KMS-11 (cell line): ENCODE data around the gene HIRIP3.
A peak's percentile ranks its signal among the peaks of the same experiment; 100 is the strongest.

Experiments
- H2AFZ ChIP-seq: fragments of 200-600 bp; sonication (generic); 2 replicates; pipeline ENCODE4 v1.6.1; 2016; ENCODE audit warnings: antibody characterized with exemption, mixed run types, low read depth
- H3K27ac ChIP-seq: fragments of 200-600 bp; sonication (generic); 2 replicates; pipeline ENCODE4 v1.6.1; 2016; ENCODE audit warnings: mild to moderate bottlenecking, mixed run types
- H3K27me3 ChIP-seq: fragments of 200-600 bp; sonication (generic); 2 replicates; pipeline ENCODE4 v1.6.1; 2017; ENCODE audit warnings: mild to moderate bottlenecking, low read depth, mixed run types, moderate library complexity; ENCODE audit not compliant: insufficient read depth
- H3K36me3 ChIP-seq: fragments of 200-600 bp; sonication (generic); 2 replicates; pipeline ENCODE4 v1.6.1; 2017; ENCODE audit warnings: mild to moderate bottlenecking, mixed run types; ENCODE audit not compliant: insufficient read depth
- H3K4me1 ChIP-seq: fragments of 200-600 bp; sonication (generic); 2 replicates; pipeline ENCODE4 v1.6.1; 2016; ENCODE audit warnings: mild to moderate bottlenecking, low read depth, mixed run types; ENCODE audit not compliant: poor library complexity, severe bottlenecking
- H3K4me2 ChIP-seq: fragments of 200-600 bp; sonication (generic); 2 replicates; pipeline ENCODE4 v1.7.0; 2016; ENCODE audit warnings: mild to moderate bottlenecking, mixed run types
- H3K4me3 ChIP-seq: fragments of 200-600 bp; sonication (generic); IDR thresholded peaks from 2 replicates; pipeline ENCODE4 v1.6.1; 2017; ENCODE audit warnings: low read depth, low read length, mixed read lengths; ENCODE audit not compliant: insufficient read depth
- H3K79me2 ChIP-seq: fragments of 200-600 bp; sonication (generic); 2 replicates; pipeline ENCODE4 v1.6.1; 2016; ENCODE audit warnings: low read depth, mixed run types; ENCODE audit not compliant: insufficient read depth
- H3K9ac ChIP-seq: fragments of 200-600 bp; sonication (generic); 2 replicates; pipeline ENCODE4 v1.6.1; 2016; ENCODE audit warnings: mild to moderate bottlenecking, mixed run types
- H4K20me1 ChIP-seq: fragments of 200-600 bp; sonication (generic); 2 replicates; pipeline ENCODE4 v1.6.1; 2016; ENCODE audit warnings: mild to moderate bottlenecking, mixed run types; ENCODE audit not compliant: insufficient read depth
- CTCF ChIP-seq: fragments of 200-600 bp; sonication (generic); conservative IDR thresholded peaks from 2 replicates; pipeline ENCODE4 v1.6.1; 2017; ENCODE audit warnings: low read depth, mild to moderate bottlenecking, antibody characterized with exemption, low read length, moderate library complexity, mixed read lengths

The HIRIP3 gene

GRCh38 chr16:30032083-30032819 lies 36.8 kb upstream of the HIRIP3 start:
- Histone ChIP-seq H3K27me3 (peaks cover 61% of the 10 kb centered on the region), H3K4me3 (no peak overlapping the region), H3K4me1 (peaks cover 3% of the 10 kb centered on the region), H3K27ac (no peak overlapping the region), H3K4me2 (no peak overlapping the region), H4K20me1 (no peaks in the 10 kb centered on the region), H3K79me2 (no peaks in the 10 kb centered on the region), H2AFZ (no peak overlapping the region), H3K36me3 (no peaks in the 10 kb centered on the region), H3K9ac (no peak overlapping the region)
- TF ChIP-seq CTCF: peak; percentile 98

GRCh38 chr16:30031477-30031918 lies 36.1 kb upstream of the HIRIP3 start:
- H3K27me3 ChIP-seq: peaks cover 68% of the 10 kb centered on the region
- no peak overlapping the region for H3K27ac ChIP-seq
- H3K9ac ChIP-seq: no peak overlapping the region
- no peaks in the 10 kb centered on the region for H4K20me1 ChIP-seq
- no peak overlapping the region for H3K4me3 ChIP-seq
- no peaks in the 10 kb centered on the region for H3K36me3 ChIP-seq
- no peak overlapping the region for H2AFZ ChIP-seq
- no peak overlapping the region for H3K4me2 ChIP-seq
- H3K4me1 ChIP-seq: peaks cover 3% of the 10 kb centered on the region
- TF ChIP-seq CTCF: no peak
- H3K79me2 ChIP-seq: no peaks in the 10 kb centered on the region

GRCh38 chr16:30030841-30031413 lies 35.5 kb upstream of the HIRIP3 start, which contains the start of gene TLCD3B:
TLCD3B (minus strand) TSS chr16:30031271; CDS start chr16:30030527, 744 bp downstream.
- Histone ChIP-seq H3K4me2 (no peak within 1 kb of the TSS), H3K27ac (no peak within 1 kb of the TSS), H3K27me3 (peaks cover 72% of the 10 kb centered on the region), H3K4me3 (no peak within 1 kb of the TSS), H3K9ac (no peak within 1 kb of the TSS), H3K4me1 (peaks cover 3% of the 10 kb centered on the region), H3K36me3 (no peaks in the 10 kb centered on the region), H2AFZ (no peak within 1 kb of the TSS), H4K20me1 (no peaks in the 10 kb centered on the region), H3K79me2 (no peaks in the 10 kb centered on the region)
- no peak for TF ChIP-seq CTCF

GRCh38 chr16:30030011-30030685 lies 34.7 kb upstream of the HIRIP3 start:
- peaks cover 3% of the 10 kb centered on the region for H3K4me1 ChIP-seq
- peaks cover 77% of the 10 kb centered on the region for H3K27me3 ChIP-seq
- no peak overlapping the region for H3K4me2 ChIP-seq
- H3K79me2 ChIP-seq: no peaks in the 10 kb centered on the region
- H3K36me3 ChIP-seq: no peaks in the 10 kb centered on the region
- no peak overlapping the region for H2AFZ ChIP-seq
- no peak for TF ChIP-seq CTCF
- H4K20me1 ChIP-seq: no peaks in the 10 kb centered on the region
- no peak overlapping the region for H3K9ac ChIP-seq
- H3K4me3 ChIP-seq: no peak overlapping the region
- no peak overlapping the region for H3K27ac ChIP-seq
